IgD-negative memory B cell (primary cell): ENCODE data around the gene SFI1. TPM values are rescaled to one million over a fixed set of nuclear protein-coding genes. Genes with fewer than 3 reads are reported as not detected.
A peak's percentile ranks its signal among the peaks of the same experiment; 100 is the strongest.
"Not testable (repeated sequence)": the region's sequence is repeated elsewhere in the genome, so short reads cannot be mapped to it uniquely, and the experiment has no call there.

Experiments used
- H3K27ac Mint-ChIP-seq, 3 donors: one replicate each; pipeline ENCODE4 v1.8.0; 2020 to 2022; ENCODE audit warnings: mild to moderate bottlenecking in 3 of 3, mixed read lengths in 3 of 3, moderate library complexity in 1 of 3
- H3K27me3 Mint-ChIP-seq: one replicate; pipeline ENCODE4 v1.8.0; 2021; ENCODE audit warnings: mixed read lengths
- H3K36me3 Mint-ChIP-seq: one replicate; pipeline ENCODE4 v1.8.0; 2020; ENCODE audit warnings: mild to moderate bottlenecking, mixed read lengths
- H3K4me1 Mint-ChIP-seq, 3 donors: one replicate each; pipeline ENCODE4 v1.8.0; 2020 to 2022; ENCODE audit warnings: mixed read lengths in 3 of 3, mild to moderate bottlenecking in 1 of 3
- H3K4me3 Mint-ChIP-seq, 4 donors: one replicate each; pipeline ENCODE4 v1.8.0; 2020 to 2022; ENCODE audit warnings: mild to moderate bottlenecking in 4 of 4, mixed read lengths in 4 of 4, moderate library complexity in 3 of 4
- H3K9me3 Mint-ChIP-seq, 3 donors: one replicate each; pipeline ENCODE4 v1.8.0; 2020 to 2021; ENCODE audit warnings: mixed read lengths in 3 of 3, mild to moderate bottlenecking in 1 of 3
- polyA plus RNA-seq: library from polyadenylated mRNA; unstranded; fragments of 300-500 nt; fragmentation: Illumina TruSeq; gene quantifications from one replicate; pipeline ENCODE4 v1.2.3, GENCODE V29; 2021

SFI1 gene
- polyA plus RNA-seq, 1 donor from 2014 or later, result 15.5 TPM

DNA sequence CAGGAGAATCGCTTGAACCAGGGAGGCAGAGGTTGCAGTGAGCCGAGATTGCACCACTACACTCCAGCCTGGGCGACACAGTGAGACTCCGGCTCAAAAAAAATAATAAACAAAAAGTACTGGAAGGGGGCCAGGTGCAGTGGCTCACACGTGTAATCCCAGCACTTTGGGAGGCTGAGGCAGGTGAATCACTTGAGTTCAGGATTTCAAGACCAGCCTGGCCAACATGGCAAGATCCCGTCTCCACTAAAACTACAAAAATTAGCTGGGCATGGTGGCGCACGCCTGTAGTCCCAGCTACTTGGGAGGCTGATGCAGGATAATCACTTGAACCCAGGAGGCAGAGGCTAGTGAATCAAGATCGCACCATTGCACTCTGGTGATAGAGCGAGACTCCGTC, 10.0 kb upstream of the SFI1 start:
- not testable (repeated sequence) for H3K9me3 Mint-ChIP-seq, H3K36me3 Mint-ChIP-seq, H3K27me3 Mint-ChIP-seq, H3K27ac Mint-ChIP-seq
- Mint-ChIP-seq H3K4me3 (peak overlapping the region in 1 of 4 donors; percentile 30), H3K4me1 (peaks cover 17 to 34% (median 24%) of the 10 kb centered on the region in 3 donors)

DNA sequence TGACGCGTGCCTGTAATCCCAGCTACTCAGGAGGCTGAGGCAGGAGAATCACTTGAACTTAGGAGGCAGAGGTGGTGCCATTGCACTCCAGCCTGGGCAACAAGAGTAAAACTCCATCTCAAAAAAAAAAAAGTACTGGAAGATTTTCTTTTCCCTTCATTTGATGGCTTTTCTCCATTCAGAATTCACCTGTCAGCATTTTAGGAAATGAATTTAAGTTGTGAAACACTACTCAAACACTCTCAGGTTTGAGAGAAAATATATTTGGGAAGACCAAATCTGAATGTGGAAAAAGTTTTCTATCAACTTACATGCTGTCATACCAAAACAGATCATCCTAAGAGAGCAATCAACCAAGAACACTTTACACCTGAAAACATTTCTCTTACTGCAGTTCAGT, 9.4 kb upstream of the SFI1 start:
- Mint-ChIP-seq H3K27ac (peak overlapping the region in 1 of 3 donors; percentile 25), H3K27me3 (no peaks in the 10 kb centered on the region), H3K36me3 (no peaks in the 10 kb centered on the region), H3K4me1 (peaks cover 19 to 35% (median 24%) of the 10 kb centered on the region in 3 donors), H3K4me3 (peak overlapping the region in 1 of 4 donors; percentile 55), H3K9me3 (no peaks in the 10 kb centered on the region)

DNA sequence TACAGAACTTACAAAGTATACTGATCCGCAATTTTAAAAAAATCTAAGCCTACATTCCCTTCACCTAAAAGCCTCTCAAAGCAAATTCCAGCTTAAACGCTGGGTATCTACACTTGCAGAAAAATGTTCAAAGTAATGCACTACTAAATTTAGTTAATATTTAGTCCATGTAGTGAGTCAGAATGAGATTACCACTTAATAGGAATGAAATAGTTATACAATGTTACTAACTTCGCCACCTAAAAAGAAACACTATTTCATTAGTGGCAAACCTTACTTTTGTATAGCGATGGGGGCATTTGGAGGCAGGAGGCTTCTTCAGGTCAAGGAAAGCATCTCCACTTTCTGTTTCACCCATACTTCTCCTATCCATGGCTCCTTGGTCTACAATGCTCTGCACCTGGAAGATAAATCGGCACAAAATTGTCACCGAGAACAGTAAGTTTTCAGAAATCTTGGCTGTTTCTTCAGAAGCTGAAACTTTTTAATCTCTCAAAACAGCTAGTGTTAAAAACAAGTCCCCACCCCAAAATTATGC, 7.9 kb upstream of the SFI1 start:
- Mint-ChIP-seq H3K27me3 (no peaks in the 10 kb centered on the region), H3K4me3 (peak overlapping the region; percentile 86 to 95 (median 88)), H3K27ac (peak overlapping the region; percentile 89 to 91 (median 90)), H3K9me3 (no peaks in the 10 kb centered on the region), H3K36me3 (no peaks in the 10 kb centered on the region), H3K4me1 (peaks cover 20 to 36% (median 24%) of the 10 kb centered on the region in 3 donors)

DNA sequence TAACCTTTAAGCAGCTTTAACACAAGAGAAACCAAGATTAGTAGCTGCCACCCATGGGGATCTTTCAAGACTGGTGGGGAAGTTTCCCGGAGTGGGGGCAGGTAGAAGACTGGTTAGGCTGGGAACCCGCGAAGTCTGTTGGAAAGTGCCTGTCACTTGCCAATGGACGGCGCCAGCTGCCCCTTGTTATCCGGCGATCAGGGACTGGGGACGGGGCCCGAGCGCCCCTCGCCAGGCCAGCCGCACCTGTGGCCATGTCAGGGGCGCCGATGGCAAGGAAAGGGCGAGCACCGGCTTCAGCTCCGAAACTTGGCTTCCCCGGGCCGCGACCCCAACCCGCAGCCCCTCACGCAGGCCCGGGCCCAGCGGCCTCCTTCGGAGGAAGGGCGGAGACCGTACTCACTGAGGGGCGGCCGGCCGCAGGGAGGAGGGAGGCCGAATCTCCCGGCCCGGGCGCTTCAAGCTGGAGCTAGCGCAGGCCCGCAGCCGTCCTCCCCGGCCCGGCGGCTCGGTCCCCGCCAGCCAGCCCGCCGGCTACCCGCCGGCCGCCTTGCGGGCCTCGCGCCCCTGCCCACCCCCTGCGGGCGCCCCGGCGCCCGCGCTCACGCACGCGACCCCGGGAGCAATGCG, 7.2 kb upstream of the SFI1 start:
- H3K9me3 Mint-ChIP-seq, result no peaks in the 10 kb centered on the region
- H3K27me3 Mint-ChIP-seq, result no peaks in the 10 kb centered on the region
- no peaks in the 10 kb centered on the region for H3K36me3 Mint-ChIP-seq
- peaks cover 27 to 38% (median 31%) of the 10 kb centered on the region in 3 donors for H3K4me1 Mint-ChIP-seq
- H3K4me3 Mint-ChIP-seq, result peak overlapping the region; percentile 88 to 97 (median 92)
- H3K27ac Mint-ChIP-seq, result peak overlapping the region; percentile 89 to 100 (median 91)

DNA sequence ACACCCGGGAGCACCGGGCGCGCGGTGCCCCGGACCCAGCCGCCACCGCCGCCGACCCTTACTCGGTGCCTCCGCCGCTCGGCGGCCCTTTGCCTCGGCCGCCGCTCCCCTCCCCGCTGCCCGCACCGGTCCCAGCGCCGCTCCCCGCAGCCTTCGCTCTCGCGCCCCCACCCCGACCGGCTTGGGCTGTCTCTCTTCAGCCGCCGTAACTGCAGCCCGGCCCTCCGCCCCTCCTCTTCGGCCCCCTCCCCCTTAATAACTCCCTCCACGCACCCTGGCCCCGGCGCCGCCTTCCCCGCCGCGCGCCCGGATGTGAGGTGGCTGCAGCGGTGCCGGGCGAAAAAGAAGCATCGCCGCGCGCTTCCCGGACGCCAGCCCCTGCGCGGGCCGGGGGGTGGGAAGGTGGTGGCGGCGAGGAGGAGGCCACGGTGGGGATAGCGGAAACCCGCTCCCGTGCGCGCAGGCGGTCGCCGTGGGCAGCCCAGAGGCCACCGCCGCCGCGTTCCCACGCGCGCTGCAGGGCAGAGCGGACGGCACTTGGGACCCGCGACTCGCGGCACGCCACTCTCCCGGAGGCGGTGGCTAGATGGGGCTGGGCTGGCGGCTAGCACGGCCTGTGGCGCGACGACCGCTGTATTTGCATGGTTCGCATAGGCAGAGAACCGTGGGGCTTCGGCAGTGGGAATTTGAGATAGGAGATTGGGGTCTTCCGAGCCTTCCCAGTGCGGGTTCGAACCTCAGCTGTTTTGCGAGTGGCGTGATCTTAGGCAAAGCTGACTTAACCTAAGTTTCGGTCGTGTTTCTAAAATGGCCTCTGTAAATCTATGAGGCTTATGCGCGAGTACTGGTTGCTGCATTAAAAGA, 6.5 kb upstream of the SFI1 start, which contains the start of gene EIF4ENIF1:
TSS of gene EIF4ENIF1 (minus strand) at position 211 of the 864 bp plus-strand sequence. CDS start 1,124 bp downstream, outside the sequence.
- Mint-ChIP-seq H3K9me3 (no peaks in the 10 kb centered on the region), H3K36me3 (no peaks in the 10 kb centered on the region), H3K4me3 (peak within 1 kb of the TSS; percentile 89 to 97 (median 96)), H3K4me1 (peaks cover 28 to 42% (median 33%) of the 10 kb centered on the region in 3 donors), H3K27ac (peak within 1 kb of the TSS; percentile 91 to 100 (median 100)), H3K27me3 (no peaks in the 10 kb centered on the region)

DNA sequence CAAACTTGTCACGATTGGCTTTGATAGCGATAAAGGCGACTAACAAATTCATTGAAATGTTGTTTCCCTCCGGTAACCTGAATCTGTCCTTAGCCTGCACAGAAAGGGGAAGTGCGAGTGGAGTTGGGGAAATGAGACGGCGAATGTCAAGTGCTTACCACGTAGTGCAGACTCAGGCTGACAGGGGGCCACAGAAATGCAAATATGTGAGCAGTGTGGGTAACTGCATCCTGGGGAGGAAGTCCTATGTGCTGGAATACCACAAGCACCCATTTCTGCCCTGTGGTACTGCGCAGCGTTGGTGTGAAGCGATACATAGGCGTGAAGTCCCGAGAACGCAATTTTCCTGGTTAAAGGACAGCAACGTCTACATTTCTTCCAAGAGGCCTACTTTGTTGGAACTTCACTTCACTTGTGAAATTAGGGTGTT, 5.8 kb upstream of the SFI1 start:
- H3K27me3 Mint-ChIP-seq, result no peaks in the 10 kb centered on the region
- H3K4me3 Mint-ChIP-seq, result peak overlapping the region; percentile 85 to 97 (median 96)
- no peaks in the 10 kb centered on the region for H3K9me3 Mint-ChIP-seq
- peaks cover 24 to 39% (median 33%) of the 10 kb centered on the region in 3 donors for H3K4me1 Mint-ChIP-seq
- peak overlapping the region; percentile 91 to 100 (median 100) for H3K27ac Mint-ChIP-seq
- no peaks in the 10 kb centered on the region for H3K36me3 Mint-ChIP-seq

DNA sequence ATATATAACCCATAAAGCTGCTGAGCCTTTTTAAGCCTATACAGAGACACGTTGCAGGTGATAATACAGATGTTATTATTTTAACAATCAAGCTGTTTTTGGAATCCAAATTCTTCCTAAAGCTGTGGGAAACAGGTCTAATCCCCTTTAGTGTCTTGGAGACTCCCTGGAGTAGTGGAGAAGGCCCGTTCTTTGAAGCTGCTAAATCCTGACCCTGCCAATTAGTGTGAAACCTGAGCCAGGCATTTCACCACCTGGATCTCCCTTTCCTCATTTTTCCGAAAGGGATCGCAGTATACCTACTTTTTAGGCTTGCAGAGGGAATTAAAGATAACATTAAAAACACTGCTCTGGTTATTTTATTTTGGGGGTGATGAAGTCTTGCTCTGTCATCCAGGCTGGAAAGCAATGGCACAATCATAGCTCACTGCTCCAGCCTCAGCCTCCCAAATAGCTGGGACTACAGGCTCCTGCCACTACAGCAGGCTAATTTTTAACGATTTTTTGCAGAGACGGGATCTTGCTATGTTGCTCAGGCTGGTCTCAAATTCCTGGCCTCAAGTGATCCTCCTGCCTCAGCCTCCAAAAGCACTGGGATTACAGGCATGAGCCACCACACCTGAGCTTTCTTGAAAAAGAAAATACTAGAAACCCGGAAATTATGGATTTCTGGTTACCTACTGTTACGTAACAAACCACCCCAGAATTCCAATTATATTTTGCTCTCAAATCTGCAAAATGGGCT, 4.9 kb upstream of the SFI1 start:
- no peaks in the 10 kb centered on the region for H3K27me3 Mint-ChIP-seq
- no peaks in the 10 kb centered on the region for H3K36me3 Mint-ChIP-seq
- H3K4me3 Mint-ChIP-seq, result peak overlapping the region; percentile 85 to 97 (median 96)
- peak overlapping the region; percentile 91 to 100 (median 100) for H3K27ac Mint-ChIP-seq
- H3K4me1 Mint-ChIP-seq, result peaks cover 32 to 42% (median 36%) of the 10 kb centered on the region in 3 donors
- no peaks in the 10 kb centered on the region for H3K9me3 Mint-ChIP-seq

DNA sequence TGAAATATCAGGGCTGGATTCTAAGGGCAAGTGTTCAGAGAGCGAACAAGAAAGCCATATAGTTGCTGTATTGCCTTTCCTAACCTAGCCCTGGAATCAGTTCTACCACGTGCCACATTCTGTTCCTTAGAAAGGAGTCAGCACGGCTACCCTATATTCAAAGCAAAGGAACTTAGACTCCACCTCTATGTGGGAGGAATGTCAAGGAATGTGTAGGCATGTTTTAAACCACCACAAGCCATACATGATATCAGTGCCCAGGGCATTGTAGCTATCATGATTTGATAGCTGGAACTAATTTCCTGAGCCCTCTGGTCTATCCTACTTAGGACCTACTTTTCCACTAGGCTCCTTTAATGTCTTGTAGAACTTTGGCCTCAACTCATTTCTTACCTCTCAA, 4.2 kb upstream of the SFI1 start:
- H3K4me1 Mint-ChIP-seq, result peaks cover 35 to 40% (median 39%) of the 10 kb centered on the region in 3 donors
- peak overlapping the region in 2 of 4 donors; percentile 59 to 96 for H3K4me3 Mint-ChIP-seq
- H3K9me3 Mint-ChIP-seq, result no peaks in the 10 kb centered on the region
- H3K36me3 Mint-ChIP-seq, result no peaks in the 10 kb centered on the region
- no peaks in the 10 kb centered on the region for H3K27me3 Mint-ChIP-seq
- peak overlapping the region; percentile 50 to 91 (median 78) for H3K27ac Mint-ChIP-seq

DNA sequence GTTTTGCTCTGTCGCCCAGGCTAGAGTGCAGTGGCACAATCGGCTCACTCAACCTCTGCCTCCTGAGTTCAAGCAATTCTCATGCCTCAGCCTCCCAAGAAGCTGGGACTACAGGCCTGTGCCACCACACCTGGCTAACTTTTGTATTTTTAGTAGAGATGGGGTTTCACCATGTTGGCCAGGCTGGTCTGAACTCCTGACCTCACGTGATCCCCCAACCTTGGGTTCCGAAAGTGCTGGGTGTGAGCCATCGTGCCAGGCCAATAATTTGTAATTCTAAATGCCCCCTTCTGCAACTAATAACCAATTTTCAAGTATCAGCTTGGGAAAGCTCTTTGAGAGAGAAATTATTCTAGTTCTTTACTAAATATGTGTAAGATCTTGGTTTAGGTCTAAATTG, 3.0 kb upstream of the SFI1 start:
- H3K36me3 Mint-ChIP-seq, H3K9me3 Mint-ChIP-seq, H3K27me3 Mint-ChIP-seq: not testable (repeated sequence)
- Mint-ChIP-seq H3K4me3 (peak overlapping the region in 3 of 4 donors; percentile 87 to 91 (median 90)), H3K4me1 (peaks cover 37 to 44% (median 41%) of the 10 kb centered on the region in 3 donors), H3K27ac (peak overlapping the region; percentile 80 to 90 (median 88))

DNA sequence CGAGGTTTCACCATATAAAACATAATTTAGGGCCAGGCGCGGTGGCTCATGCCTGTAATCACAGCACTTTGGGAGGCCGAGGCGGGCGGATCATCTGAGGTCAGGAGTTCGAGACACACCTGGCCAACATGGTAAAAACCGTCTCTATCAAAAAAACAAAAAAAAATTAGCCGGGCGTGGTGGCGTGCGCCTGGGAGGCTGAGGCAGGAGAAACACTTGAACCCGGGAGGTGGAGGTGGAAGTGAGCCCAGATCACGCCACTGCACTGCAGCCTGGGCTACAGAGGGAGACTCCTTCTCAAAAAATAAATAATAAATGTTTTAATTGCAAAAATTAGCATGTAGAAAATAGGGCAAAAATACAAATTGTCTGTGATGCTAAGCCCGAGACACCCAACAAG, 993 bp upstream of the SFI1 start:
- H3K27me3 Mint-ChIP-seq, result no peaks in the 10 kb centered on the region
- no peaks in the 10 kb centered on the region for H3K36me3 Mint-ChIP-seq
- peak overlapping the region; percentile 96 to 98 (median 97) for H3K27ac Mint-ChIP-seq
- peaks cover 34 to 40% (median 34%) of the 10 kb centered on the region in 3 donors for H3K4me1 Mint-ChIP-seq
- no peaks in the 10 kb centered on the region for H3K9me3 Mint-ChIP-seq
- peak overlapping the region; percentile 93 to 98 (median 96) for H3K4me3 Mint-ChIP-seq

DNA sequence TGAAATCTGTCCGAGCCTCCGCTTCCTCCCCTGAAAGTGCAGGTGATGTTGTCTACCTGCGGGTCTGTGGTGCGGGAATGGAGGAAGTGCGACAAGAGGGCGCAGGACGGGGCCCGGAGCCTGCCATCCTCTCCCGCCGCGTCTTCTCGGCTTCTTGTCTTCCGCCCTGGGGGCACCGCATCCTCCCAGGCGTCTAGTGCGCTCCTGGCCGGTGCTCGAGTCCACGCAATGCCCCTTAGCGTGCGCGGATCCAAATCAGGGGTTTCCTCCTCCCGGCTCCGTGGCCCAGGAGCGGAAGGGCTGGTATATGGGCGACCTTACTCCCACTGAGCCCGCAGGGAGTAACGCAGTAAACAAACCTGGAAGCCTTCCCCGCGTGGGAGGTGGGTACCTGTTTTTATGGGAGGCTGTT, 405 bp downstream of the SFI1 start:
- H3K9me3 Mint-ChIP-seq, result no peaks in the 10 kb centered on the region

DNA sequence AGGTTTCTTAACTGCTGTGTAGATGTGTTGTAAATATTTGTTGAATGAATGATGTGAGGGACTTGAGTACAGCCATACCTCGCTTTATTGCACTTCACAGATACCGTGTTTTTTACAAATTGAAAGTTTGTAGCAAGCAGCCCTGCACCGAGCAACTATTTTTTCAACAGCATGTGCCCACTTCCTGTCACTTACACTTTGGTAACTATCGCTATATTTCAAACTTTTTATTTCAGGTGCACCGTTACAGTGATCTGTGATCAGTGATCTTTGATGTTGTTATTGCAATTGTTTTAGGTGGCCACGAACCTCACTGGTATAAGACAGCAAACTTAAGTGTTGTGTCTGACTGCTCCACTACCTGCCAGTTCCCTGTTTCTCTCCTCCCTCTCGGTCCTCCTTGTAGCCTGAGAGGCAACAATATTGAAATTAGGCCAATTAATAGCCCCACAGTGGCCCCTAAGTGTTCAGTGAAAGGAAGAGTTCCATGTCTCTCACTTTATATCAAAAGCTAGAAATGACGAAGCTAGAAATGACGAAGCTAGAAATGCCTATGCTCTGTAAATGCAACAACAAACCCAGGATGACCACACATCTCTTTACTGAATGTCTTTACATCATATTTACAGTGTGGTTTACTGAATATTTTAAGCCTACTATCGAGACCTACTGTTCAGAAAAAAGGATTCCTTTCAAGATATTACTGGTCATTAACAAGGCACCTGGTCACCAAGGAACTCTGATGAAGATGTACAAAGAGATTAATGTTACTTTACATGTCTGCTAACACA, 1.0 kb downstream of the SFI1 start:
- Mint-ChIP-seq H3K27ac (peak overlapping the region; percentile 96 to 98 (median 97)), H3K27me3 (no peaks in the 10 kb centered on the region), H3K4me1 (peaks cover 24 to 30% (median 28%) of the 10 kb centered on the region in 3 donors), H3K9me3 (no peaks in the 10 kb centered on the region), H3K36me3 (no peaks in the 10 kb centered on the region), H3K4me3 (peak overlapping the region; percentile 93 to 98 (median 96))

More for the DNA sequence above, 405 bp downstream of the SFI1 start:
- H3K27me3 Mint-ChIP-seq, result no peaks in the 10 kb centered on the region
- peak overlapping the region; percentile 96 to 98 (median 97) for H3K27ac Mint-ChIP-seq
- peak overlapping the region; percentile 93 to 98 (median 96) for H3K4me3 Mint-ChIP-seq
- H3K36me3 Mint-ChIP-seq, result no peaks in the 10 kb centered on the region
- H3K4me1 Mint-ChIP-seq, result peaks cover 25 to 30% (median 28%) of the 10 kb centered on the region in 3 donors

DNA sequence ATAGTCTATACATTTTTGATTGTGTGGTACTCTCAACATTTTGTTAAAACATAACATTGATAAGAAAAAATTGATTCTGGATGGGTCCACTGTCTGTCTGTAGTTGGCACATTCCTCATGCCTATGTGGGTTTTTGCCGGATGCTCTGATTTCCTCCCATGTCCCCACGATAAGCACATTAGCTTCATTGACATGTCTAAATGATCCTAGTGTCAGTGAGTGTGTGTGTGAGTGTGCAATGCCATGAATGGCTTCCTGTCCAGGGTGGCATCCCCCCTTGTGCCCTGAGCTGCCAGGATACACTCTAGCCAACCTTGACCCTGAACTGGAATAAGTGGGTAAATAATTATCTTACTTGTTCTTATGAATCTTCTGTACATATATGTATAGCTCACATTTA, 5.4 kb downstream of the SFI1 start:
- Mint-ChIP-seq H3K27ac (no peak overlapping the region), H3K9me3 (no peaks in the 10 kb centered on the region), H3K4me1 (peaks cover 10 to 25% (median 18%) of the 10 kb centered on the region in 3 donors), H3K36me3 (peaks cover 4% of the 10 kb centered on the region), H3K27me3 (no peaks in the 10 kb centered on the region), H3K4me3 (peak overlapping the region in 1 of 4 donors; percentile 13)
